ENCODE results near the gene EOMES. TPM values are rescaled to one million over a fixed set of nuclear protein-coding genes. Genes with fewer than 3 reads are reported as not detected.
"Not testable (repeated sequence)": the region's sequence is repeated elsewhere in the genome, so short reads cannot be mapped to it uniquely, and the experiment has no call there.

Gene EOMES
- 1 to 10 TPM in 4 of 5 experiments, under 1 TPM in 1; 0.67 to 9.5 (median 1.4) TPM for total RNA-seq
- polyA plus RNA-seq = 1 to 10 TPM; 1.5 to 1.9 TPM
- 0.81 reads per million for total RNA-seq

DNA sequence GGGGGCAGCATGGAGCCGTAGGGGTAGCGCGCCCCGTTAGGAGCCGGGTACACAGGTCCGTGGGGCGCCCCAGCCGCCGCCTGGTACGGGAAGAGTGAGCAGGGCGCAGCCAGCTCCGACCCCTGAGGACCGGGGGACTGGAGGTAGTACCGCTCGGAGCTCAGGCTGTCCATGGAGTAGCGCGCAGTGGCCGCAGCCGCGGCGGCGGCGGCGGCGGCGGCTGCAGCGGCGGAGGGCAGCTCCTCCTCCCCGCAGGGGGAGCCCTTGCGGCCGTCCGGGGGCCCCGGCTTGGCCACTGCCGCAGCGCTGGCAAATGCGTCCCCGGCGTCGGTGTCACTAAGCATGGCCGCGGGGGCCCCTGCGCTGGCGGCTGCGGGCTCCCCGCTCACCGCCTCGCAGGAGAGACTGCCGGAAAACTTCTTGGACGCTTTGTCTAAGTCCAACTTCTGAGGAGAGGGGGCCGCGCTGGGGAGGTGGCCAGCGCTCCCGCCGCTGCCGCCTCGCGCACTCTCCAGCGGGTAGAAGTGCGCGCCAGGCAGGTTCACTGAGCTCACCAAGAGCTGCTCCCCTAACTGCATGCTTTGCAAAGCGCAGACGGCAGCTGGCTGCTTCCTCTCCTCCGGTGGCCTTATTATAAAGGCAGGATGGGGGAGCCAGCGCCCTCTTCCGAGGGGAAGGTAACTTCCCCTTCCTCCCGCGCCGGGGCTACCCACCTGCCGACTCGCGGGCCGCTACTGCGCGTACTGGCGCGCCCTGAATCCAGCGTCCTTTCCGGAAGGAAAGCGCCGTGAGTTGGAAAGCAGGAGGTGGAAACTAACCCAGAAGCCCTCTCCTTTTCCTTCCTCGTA, at the start of gene EOMES:
Gene EOMES, minus strand, starts transcription at position 607 of the 848 bp plus-strand sequence. Its CDS starts 29 bp downstream, at position 578.
- Mint-ChIP-seq H3K4me3 (peak within 1 kb of the TSS; percentile 79 to 93 (median 86)), H3K36me3 (peaks cover 0 to 5% (median 0%) of the 10 kb centered on the region in 5 donors), H3K9me3 (peaks cover 0 to 5% (median 0%) of the 10 kb centered on the region in 11 donors), H3K27ac (peak within 1 kb of the TSS in 3 of 9 donors; percentile 8 to 74 (median 56)), H3K27me3 (peaks cover 45 to 89% (median 63%) of the 10 kb centered on the region in 5 donors), H3K4me1 (peaks cover 19 to 42% (median 31%) of the 10 kb centered on the region in 7 donors)
- Histone ChIP-seq H3K4me3 (ENCODE audit: low read length) (peak within 1 kb of the TSS; percentile 68), H3K27me3 (ENCODE audit: control insufficient read depth in 2 of 2, insufficient read depth in 2 of 2, low read length in 2 of 2) (peaks cover 0 to 41% of the 10 kb centered on the region in 2 donors), H3K27ac (ENCODE audit: low read depth, low read length) (no peak within 1 kb of the TSS), H3K4me1 (ENCODE audit: control insufficient read depth in 2 of 2, insufficient read depth in 2 of 2, low read length in 2 of 2) (peaks cover 16 to 30% of the 10 kb centered on the region in 2 donors), H3K36me3 (ENCODE audit: control insufficient read depth in 2 of 3, insufficient read depth in 3 of 3, low read length in 3 of 3) (peaks cover 0 to 12% (median 0%) of the 10 kb centered on the region in 3 experiments), H3K9me3 (ENCODE audit: control insufficient read depth in 2 of 3, low read length in 3 of 3) (no peaks in the 10 kb centered on the region)
- intact Hi-C loops (cut with micrococcal nuclease) = loop anchor here (1.0 to 5.0 kb wide), 13 partner anchors 9 to 627 kb away; partner anchors contain the start of genes AZI2 (in 1 of the 2), CMC1 (in 1 of the 2), SLC4A7 (in 1 of the 2) and ZCWPW2 (in 1 of the 2)
- DNase-seq (peak; percentile 57 to 81 (median 71)), ATAC-seq (peak; percentile 84)
- ChIA-PET CTCF (interaction anchor here (0.6 to 5.2 kb wide), 19 partner anchors 10 to 609 kb away, joined by 3 to 30 read pairs (median 4); no protein-coding TSS in a partner anchor), POLR2A (interaction anchor here (0.7 to 2.0 kb wide), 6 partner anchors 9 to 627 kb away, joined by 3 to 7 read pairs (median 3); partner anchors contain the start of genes AZI2 and ZCWPW2)

DNA sequence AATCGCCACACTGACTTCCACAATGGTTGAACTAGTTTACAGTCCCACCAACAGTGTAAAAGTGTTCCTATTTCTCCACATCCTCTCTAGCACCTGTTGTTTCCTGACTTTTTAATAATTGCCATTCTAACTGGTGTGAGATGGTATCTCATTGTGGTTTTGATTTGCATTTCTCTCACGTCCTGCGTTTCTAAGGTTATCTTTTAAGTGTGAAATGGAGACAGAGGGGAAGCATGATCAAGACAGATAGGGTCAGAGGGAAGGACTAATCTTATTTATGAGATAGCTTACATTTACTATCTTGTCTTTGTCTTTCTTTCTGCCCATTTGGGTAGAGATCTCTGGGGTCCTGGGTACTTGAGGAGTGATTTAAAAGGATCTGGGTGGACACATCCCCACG, 48.3 kb upstream of the EOMES start:
- ATAC-seq; H3K4me3 Mint-ChIP-seq; H3K27ac ChIP-seq (ENCODE audit: low read depth, low read length); H3K36me3 ChIP-seq (ENCODE audit: control insufficient read depth in 2 of 3, insufficient read depth in 3 of 3, low read length in 3 of 3); H3K9me3 ChIP-seq (ENCODE audit: control insufficient read depth in 2 of 3, low read length in 3 of 3); H3K27me3 ChIP-seq (ENCODE audit: control insufficient read depth in 2 of 2, insufficient read depth in 2 of 2, low read length in 2 of 2); H3K27me3 Mint-ChIP-seq; DNase-seq; H3K36me3 Mint-ChIP-seq; CTCF ChIA-PET; H3K27ac Mint-ChIP-seq; H3K4me1 ChIP-seq (ENCODE audit: control insufficient read depth in 2 of 2, insufficient read depth in 2 of 2, low read length in 2 of 2); H3K4me3 ChIP-seq (ENCODE audit: low read length); H3K9me3 Mint-ChIP-seq; intact Hi-C loops (cut with micrococcal nuclease); POLR2A ChIA-PET: not testable (repeated sequence)
- peaks cover 8 to 18% (median 14%) of the 10 kb centered on the region in 7 donors for H3K4me1 Mint-ChIP-seq

DNA sequence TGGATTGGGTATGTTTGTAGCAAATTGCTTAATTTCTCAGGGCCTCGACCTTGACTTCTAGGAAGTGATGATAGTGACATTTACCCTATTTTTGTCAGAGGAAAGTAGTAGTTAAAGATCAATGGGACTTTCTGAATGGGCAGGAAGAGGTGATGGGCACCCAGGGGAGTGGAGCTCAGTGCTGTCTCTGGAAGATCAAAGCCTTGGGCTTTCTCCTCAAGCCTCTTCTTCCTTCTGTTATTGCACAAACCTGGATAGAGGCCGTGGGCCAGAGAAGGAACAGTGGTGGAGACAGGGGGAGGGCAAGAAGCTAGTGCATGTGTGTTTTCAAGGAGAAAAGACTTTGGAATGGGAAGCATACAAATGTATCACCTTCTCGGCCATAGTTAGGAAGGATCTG, 44.9 kb upstream of the EOMES start:
- no peak overlapping the region for H3K27ac ChIP-seq (ENCODE audit: low read depth, low read length)
- H3K4me3 Mint-ChIP-seq = no peak overlapping the region
- no peak for DNase-seq
- H3K27me3 Mint-ChIP-seq = no peaks in the 10 kb centered on the region
- no peaks in the 10 kb centered on the region for H3K9me3 ChIP-seq (ENCODE audit: control insufficient read depth in 2 of 3, low read length in 3 of 3)
- no peaks in the 10 kb centered on the region for H3K9me3 Mint-ChIP-seq
- peaks cover 6 to 18% (median 14%) of the 10 kb centered on the region in 7 donors for H3K4me1 Mint-ChIP-seq
- ChIA-PET CTCF (no interaction called here), POLR2A (no interaction called here)
- no peak for ATAC-seq
- peaks cover 0 to 8% of the 10 kb centered on the region in 2 donors for H3K4me1 ChIP-seq (ENCODE audit: control insufficient read depth in 2 of 2, insufficient read depth in 2 of 2, low read length in 2 of 2)
- H3K27me3 ChIP-seq (ENCODE audit: control insufficient read depth in 2 of 2, insufficient read depth in 2 of 2, low read length in 2 of 2) = no peaks in the 10 kb centered on the region
- H3K27ac Mint-ChIP-seq = no peak overlapping the region
- H3K36me3 Mint-ChIP-seq = no peaks in the 10 kb centered on the region
- no peak overlapping the region for H3K4me3 ChIP-seq (ENCODE audit: low read length)
- no peaks in the 10 kb centered on the region for H3K36me3 ChIP-seq (ENCODE audit: control insufficient read depth in 2 of 3, insufficient read depth in 3 of 3, low read length in 3 of 3)
- intact Hi-C loops (cut with micrococcal nuclease) = no loop called here

DNA sequence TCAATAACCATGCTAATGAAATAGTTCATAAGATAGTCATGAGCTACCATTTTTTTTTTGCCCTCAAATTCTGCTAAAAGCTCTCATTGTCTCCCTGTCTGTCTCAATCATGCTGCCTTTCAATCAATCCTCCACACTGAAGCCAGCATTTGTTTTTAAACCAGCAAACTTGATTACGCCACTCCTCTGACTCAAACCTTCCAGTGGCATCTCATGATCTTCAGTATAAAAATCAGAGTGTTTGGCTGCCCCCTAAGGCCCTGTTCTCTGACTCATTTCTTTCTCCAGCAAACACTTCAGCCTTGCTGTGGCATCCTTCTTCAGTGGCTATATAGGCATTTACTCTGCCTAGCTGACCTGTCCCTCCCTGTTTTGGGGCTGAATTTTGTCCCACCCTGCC, 36.0 kb upstream of the EOMES start:
- H3K27ac Mint-ChIP-seq = no peak overlapping the region
- ATAC-seq (no peak), DNase-seq (peak in 1 of 9 donors; percentile 28)
- H3K36me3 Mint-ChIP-seq = peaks cover 0 to 3% (median under 1%) of the 10 kb centered on the region in 5 donors
- no peak overlapping the region for H3K27ac ChIP-seq (ENCODE audit: low read depth, low read length)
- no peaks in the 10 kb centered on the region for H3K9me3 ChIP-seq (ENCODE audit: control insufficient read depth in 2 of 3, low read length in 3 of 3)
- H3K36me3 ChIP-seq (ENCODE audit: control insufficient read depth in 2 of 3, insufficient read depth in 3 of 3, low read length in 3 of 3) = no peaks in the 10 kb centered on the region
- ChIA-PET POLR2A (no interaction called here), CTCF (interaction anchor here (0.6 kb wide), 1 partner anchor 539 kb away, joined by 7 read pairs; no protein-coding TSS in a partner anchor)
- H3K4me1 ChIP-seq (ENCODE audit: control insufficient read depth in 2 of 2, insufficient read depth in 2 of 2, low read length in 2 of 2) = no peaks in the 10 kb centered on the region
- no peak overlapping the region for H3K4me3 Mint-ChIP-seq
- intact Hi-C loops (cut with micrococcal nuclease) = loop anchor here in 1 of 2 donors (10.0 kb wide), 1 partner anchor 107 kb away; no protein-coding TSS in a partner anchor
- H3K27me3 ChIP-seq (ENCODE audit: control insufficient read depth in 2 of 2, insufficient read depth in 2 of 2, low read length in 2 of 2) = no peaks in the 10 kb centered on the region
- H3K27me3 Mint-ChIP-seq = no peaks in the 10 kb centered on the region
- H3K4me3 ChIP-seq (ENCODE audit: low read length) = no peak overlapping the region
- H3K4me1 Mint-ChIP-seq = peaks cover 0 to 6% (median 1%) of the 10 kb centered on the region in 7 donors
- peaks cover 0 to 2% (median 0%) of the 10 kb centered on the region in 11 donors for H3K9me3 Mint-ChIP-seq

DNA sequence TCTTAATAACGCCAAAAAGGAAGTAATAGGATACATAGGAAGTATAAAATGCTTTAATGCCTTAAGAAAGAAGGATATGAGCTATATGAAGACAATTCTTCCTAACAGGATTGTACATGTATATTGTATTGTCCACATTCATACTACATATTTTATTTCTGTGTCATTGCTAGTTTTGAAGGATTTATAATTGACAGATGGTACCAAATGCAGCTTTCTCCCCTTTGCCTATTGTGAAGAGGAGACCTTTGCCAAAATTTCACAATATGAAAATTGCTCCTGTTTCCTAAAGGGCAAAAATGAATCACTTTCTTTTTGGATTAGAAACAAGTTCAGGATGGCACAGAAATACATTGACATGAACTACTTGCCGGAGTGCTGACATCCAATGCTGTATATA, 34.8 kb upstream of the EOMES start:
- Mint-ChIP-seq H3K27ac (no peak overlapping the region), H3K4me3 (no peak overlapping the region), H3K36me3 (peaks cover 0 to 6% (median 5%) of the 10 kb centered on the region in 5 donors), H3K9me3 (peaks cover 0 to 6% (median under 1%) of the 10 kb centered on the region in 11 donors), H3K4me1 (peaks cover 0 to 14% (median 7%) of the 10 kb centered on the region in 7 donors), H3K27me3 (no peaks in the 10 kb centered on the region)
- CTCF ChIA-PET = no interaction called here
- H3K27ac ChIP-seq (ENCODE audit: low read depth, low read length) = no peak overlapping the region
- ATAC-seq = no peak
- no peak overlapping the region for H3K4me3 ChIP-seq (ENCODE audit: low read length)
- intact Hi-C loops (cut with micrococcal nuclease) = loop anchor here in 1 of 2 donors (10.0 kb wide), 1 partner anchor 108 kb away; no protein-coding TSS in a partner anchor
- H3K36me3 ChIP-seq (ENCODE audit: control insufficient read depth in 2 of 3, insufficient read depth in 3 of 3, low read length in 3 of 3) = no peaks in the 10 kb centered on the region
- H3K9me3 ChIP-seq (ENCODE audit: control insufficient read depth in 2 of 3, low read length in 3 of 3) = no peaks in the 10 kb centered on the region
- H3K4me1 ChIP-seq (ENCODE audit: control insufficient read depth in 2 of 2, insufficient read depth in 2 of 2, low read length in 2 of 2) = no peaks in the 10 kb centered on the region
- POLR2A ChIA-PET = no interaction called here
- DNase-seq = no peak
- H3K27me3 ChIP-seq (ENCODE audit: control insufficient read depth in 2 of 2, insufficient read depth in 2 of 2, low read length in 2 of 2) = no peaks in the 10 kb centered on the region

DNA sequence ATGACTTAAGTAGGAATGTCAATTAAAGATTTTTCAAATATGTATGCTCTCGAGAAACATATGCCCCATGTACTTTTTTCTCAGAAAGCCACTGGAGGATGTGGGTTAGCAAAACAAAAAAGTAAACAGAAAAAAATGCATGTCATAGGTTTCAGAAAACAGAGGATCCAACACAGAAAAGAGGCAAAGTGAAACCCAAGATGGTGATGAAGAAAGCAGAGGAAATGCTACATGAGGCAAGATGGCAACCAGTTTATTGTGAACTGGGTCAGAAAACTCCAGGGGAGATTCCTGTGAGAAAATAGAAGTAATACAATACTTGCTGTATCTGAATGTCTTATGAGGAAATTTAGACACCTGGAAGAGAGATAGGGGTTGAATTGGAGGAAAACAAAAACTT, 30.8 kb upstream of the EOMES start:
- Histone ChIP-seq H3K9me3 (ENCODE audit: control insufficient read depth in 2 of 3, low read length in 3 of 3) (no peaks in the 10 kb centered on the region), H3K27ac (ENCODE audit: low read depth, low read length) (no peak overlapping the region), H3K4me3 (ENCODE audit: low read length) (no peak overlapping the region), H3K27me3 (ENCODE audit: control insufficient read depth in 2 of 2, insufficient read depth in 2 of 2, low read length in 2 of 2) (no peaks in the 10 kb centered on the region), H3K36me3 (ENCODE audit: control insufficient read depth in 2 of 3, insufficient read depth in 3 of 3, low read length in 3 of 3) (no peaks in the 10 kb centered on the region), H3K4me1 (ENCODE audit: control insufficient read depth in 2 of 2, insufficient read depth in 2 of 2, low read length in 2 of 2) (no peaks in the 10 kb centered on the region)
- H3K36me3 Mint-ChIP-seq = peaks cover 0 to 20% (median 5%) of the 10 kb centered on the region in 5 donors
- ATAC-seq (no peak), DNase-seq (peak in 2 of 9 donors; percentile 21)
- POLR2A ChIA-PET = no interaction called here
- H3K27me3 Mint-ChIP-seq = peaks cover 0 to 5% (median 0%) of the 10 kb centered on the region in 5 donors
- H3K9me3 Mint-ChIP-seq = peaks cover 0 to 25% (median 4%) of the 10 kb centered on the region in 11 donors
- H3K27ac Mint-ChIP-seq = peak overlapping the region in 3 of 9 donors; percentile 32 to 93 (median 70)
- peak overlapping the region in 1 of 10 donors; percentile 44 for H3K4me3 Mint-ChIP-seq
- H3K4me1 Mint-ChIP-seq = peaks cover 12 to 18% (median 14%) of the 10 kb centered on the region in 7 donors
- intact Hi-C loops (cut with micrococcal nuclease) = loop anchor here in 1 of 2 donors (10.0 kb wide), 1 partner anchor 112 kb away; no protein-coding TSS in a partner anchor
- CTCF ChIA-PET = no interaction called here

Data from naive thymus-derived CD4-positive, alpha-beta T cell (primary cell).